Pancreas (tissue), 10 donors: ENCODE measurements around the gene TMED1. TPM values are rescaled to one million over a fixed set of nuclear protein-coding genes. Genes with fewer than 3 reads are reported as not detected.
"Not testable (repeated sequence)": the region's sequence is repeated elsewhere in the genome, so short reads cannot be mapped to it uniquely, and the experiment has no call there.

Experiments used
- ATAC-seq, 4 donors: fragments of 200-7000 bp; cut with Tn5 transposase; one replicate each; pipeline versions ENCODE4 v1.8.0 to v1.9.1; 2020; ENCODE audit warnings: mild to moderate bottlenecking in 4 of 4, moderate library complexity in 4 of 4
- DNase-seq, 6 donors: peaks; one replicate each; pipeline ENCODE4 v3.0.0-alpha.2; 2020
- FAIRE-seq: peaks from 2 replicates; lab custom pipeline; 2012; peaks lifted over from hg19 to GRCh38; lab: Jason Lieb, UNC
- H3K27ac ChIP-seq, 4 donors: fragments of 200-600 bp; sonication (generic); 1 replicate in 3 of 4; 2 replicates in 1 of 4; pipeline versions ENCODE4 v1.5.0 to v1.8.0; 2020
- H3K27me3 ChIP-seq, 4 donors: fragments of 200-600 bp; one replicate each; pipeline ENCODE4 v1.8.0; 2021
- H3K36me3 ChIP-seq, 3 donors: fragments of 200-600 bp; sonication (generic) in 1 of 3; one replicate each; pipeline versions ENCODE4 v1.5.0 to v1.8.0; 2020 to 2021
- H3K4me1 ChIP-seq, 3 donors: fragments of 200-600 bp; one replicate each; pipeline ENCODE4 v1.8.0; 2021
- H3K4me3 ChIP-seq, 4 donors: fragments of 200-600 bp; sonication (generic) in 2 of 4; one replicate each; pipeline versions ENCODE4 v1.5.0 to v1.8.0; 2020 to 2021
- H3K9me3 ChIP-seq, 4 donors: fragments of 200-600 bp; one replicate each; pipeline ENCODE4 v1.8.0; 2021
- WGBS, 2 donors: extraction: QIAGEN DNeasy Blood & Tissue Kit; methylation state at CpG; one replicate each; pipeline ENCODE4 v1.1.7; 2013; 5-methylcytosine and 5-hydroxymethylcytosine counted together
- intact Hi-C, 3 donors: fragments of 100-400 bp; cut with DNase I; formaldehyde crosslinking; loops; one replicate each; pipeline versions ENCODE4 v1.11.1 to v1.14.2; 2022
- polyA plus RNA-seq, 2 donors: library from polyadenylated mRNA; stranded (reverse); fragments of 200-250 nt; gene quantifications; one replicate each; pipeline ENCODE4 v1.2.3, GENCODE V29; 2013
- total RNA-seq, 6 donors: library from RNA; stranded (reverse); fragmentation: NEBNext Ultra II Directional in 4 of 6; extraction: Animal tissue kit (Norgen Biotek cat#: 25700) in 4 of 6; gene quantifications; one replicate each; pipeline versions ENCODE4 v1.2.1 to v1.2.4, GENCODE V29; 2021 to 2023
- TF ChIP-seq, protein P1 (sequence below), 4 donors: fragments of 200-600 bp; sonication (generic) in 3 of 4; IDR thresholded peaks; one replicate each; pipeline versions ENCODE4 v1.5.0 to v1.8.0; 2021; ENCODE audit warnings: antibody characterized with exemption in 4 of 4
- donor health status: healthy with polysubstance abuse.
- donor health status: DM: no; HTN: no; CAD: no; lungs with moderate emphysema.
- donor health status: DM: no; HTN: no; CAD: no.
- donor health status: control.
- donor health status: control.
- donor health status: Bipolar disorder and iron deficiency.
- donor health status: DM: yes; HTN: yes; CAD: no.
- donor health status: DM: no; HTN: no; CAD: no.
- donor health status: DM: no; HTN: no; CAD: no.
- donor health status: DM: yes; HTN: yes; CAD: no.

TMED1 gene
- total and polyA plus RNA-seq, 8 donors, result 13.6 to 32.3 (median 20.4) TPM

DNA sequence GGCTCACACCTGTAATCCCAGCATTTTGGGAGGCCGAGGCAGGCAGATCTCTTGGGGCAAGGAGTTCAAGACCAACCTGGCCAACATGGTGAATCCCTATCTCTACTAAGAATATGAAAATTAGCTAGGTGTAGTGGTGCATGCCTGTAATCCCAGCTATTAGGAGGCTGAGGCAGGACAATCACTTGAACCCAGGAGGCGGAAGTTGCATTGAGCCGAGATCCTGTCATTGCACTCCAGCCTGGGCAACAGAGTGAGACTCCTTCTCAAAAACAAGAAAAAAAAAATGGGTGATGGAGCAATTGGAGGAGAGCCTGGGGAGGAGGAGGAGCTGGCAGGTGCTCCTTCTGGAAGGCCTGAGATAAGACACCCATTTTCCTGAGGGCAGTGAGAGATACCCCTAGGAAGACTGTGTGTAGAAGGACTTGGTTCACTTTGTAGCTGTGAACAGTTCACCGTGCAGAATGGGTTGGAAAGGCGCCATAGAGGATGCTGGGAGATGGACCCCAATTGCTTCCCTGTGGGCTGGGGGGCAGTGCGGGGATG lies 26.6 kb upstream of the TMED1 start:
- H3K27ac ChIP-seq, result peak overlapping the region in 2 of 4 donors; percentile 58 to 67
- TF ChIP-seq, protein P1, sequence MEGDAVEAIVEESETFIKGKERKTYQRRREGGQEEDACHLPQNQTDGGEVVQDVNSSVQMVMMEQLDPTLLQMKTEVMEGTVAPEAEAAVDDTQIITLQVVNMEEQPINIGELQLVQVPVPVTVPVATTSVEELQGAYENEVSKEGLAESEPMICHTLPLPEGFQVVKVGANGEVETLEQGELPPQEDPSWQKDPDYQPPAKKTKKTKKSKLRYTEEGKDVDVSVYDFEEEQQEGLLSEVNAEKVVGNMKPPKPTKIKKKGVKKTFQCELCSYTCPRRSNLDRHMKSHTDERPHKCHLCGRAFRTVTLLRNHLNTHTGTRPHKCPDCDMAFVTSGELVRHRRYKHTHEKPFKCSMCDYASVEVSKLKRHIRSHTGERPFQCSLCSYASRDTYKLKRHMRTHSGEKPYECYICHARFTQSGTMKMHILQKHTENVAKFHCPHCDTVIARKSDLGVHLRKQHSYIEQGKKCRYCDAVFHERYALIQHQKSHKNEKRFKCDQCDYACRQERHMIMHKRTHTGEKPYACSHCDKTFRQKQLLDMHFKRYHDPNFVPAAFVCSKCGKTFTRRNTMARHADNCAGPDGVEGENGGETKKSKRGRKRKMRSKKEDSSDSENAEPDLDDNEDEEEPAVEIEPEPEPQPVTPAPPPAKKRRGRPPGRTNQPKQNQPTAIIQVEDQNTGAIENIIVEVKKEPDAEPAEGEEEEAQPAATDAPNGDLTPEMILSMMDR (IDR thresholded peaks at IDR 0.05), result no peak
- no peak for FAIRE-seq
- intact Hi-C loops, result loop anchor here in 1 of 3 donors (10.0 kb wide), 1 partner anchor 148 kb away; the partner anchor contains the start of gene DNM2
- 83 to 84% methylated on average over 6 of the region's 6 CpGs for WGBS, 2 donors
- peaks cover 0 to 6% (median 0%) of the 10 kb centered on the region in 3 donors for H3K4me1 ChIP-seq
- H3K27me3 ChIP-seq, result no peaks in the 10 kb centered on the region
- peak overlapping the region in 1 of 4 donors; percentile 5 for H3K4me3 ChIP-seq
- H3K36me3 ChIP-seq, result no peaks in the 10 kb centered on the region
- H3K9me3 ChIP-seq, result no peaks in the 10 kb centered on the region
- no peak for ATAC-seq
- no peak for DNase-seq

DNA sequence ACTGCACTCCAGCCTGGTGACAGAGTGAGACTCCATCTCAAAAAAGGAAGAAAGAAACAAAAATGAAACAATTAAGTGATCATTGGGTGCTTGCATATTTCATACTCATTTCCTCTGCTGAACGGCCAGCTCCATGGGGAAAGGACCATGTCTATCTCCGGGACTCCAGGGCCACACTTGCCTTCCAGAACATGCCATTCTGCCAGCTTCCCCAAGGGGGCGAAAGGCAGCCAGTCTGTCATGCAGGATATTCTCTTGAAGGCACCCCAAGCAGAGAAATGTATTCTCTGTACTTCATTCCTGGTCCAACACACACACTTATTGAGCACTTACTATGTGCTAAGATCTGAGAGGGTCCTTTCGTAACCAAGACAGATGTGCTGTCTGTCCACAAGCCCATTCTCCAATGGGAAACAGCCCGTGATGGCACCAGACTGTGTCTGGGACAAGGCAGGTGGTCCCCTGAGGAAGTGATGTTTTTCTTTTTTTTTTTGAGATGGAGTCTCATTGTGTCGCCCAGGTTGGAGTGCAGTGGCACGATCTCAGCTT lies 25.2 kb upstream of the TMED1 start:
- no peaks in the 10 kb centered on the region for H3K9me3 ChIP-seq
- ATAC-seq, result peak in 1 of 4 donors; percentile 30
- no peak overlapping the region for H3K4me3 ChIP-seq
- DNase-seq, result no peak
- TF ChIP-seq, protein P1 (IDR thresholded peaks at IDR 0.05), result peak in 2 of 4 donors; percentile 11 to 34
- WGBS, 2 donors, result 70 to 73% methylated on average over 7 of the region's 7 CpGs
- no peaks in the 10 kb centered on the region for H3K27me3 ChIP-seq
- H3K36me3 ChIP-seq, result no peaks in the 10 kb centered on the region
- no peak for FAIRE-seq
- intact Hi-C loops, result loop anchor here in 1 of 3 donors (10.0 kb wide), 1 partner anchor 146 kb away; the partner anchor contains the start of gene DNM2
- H3K4me1 ChIP-seq, result peaks cover 0 to 6% (median 0%) of the 10 kb centered on the region in 3 donors
- H3K27ac ChIP-seq, result no peak overlapping the region

DNA sequence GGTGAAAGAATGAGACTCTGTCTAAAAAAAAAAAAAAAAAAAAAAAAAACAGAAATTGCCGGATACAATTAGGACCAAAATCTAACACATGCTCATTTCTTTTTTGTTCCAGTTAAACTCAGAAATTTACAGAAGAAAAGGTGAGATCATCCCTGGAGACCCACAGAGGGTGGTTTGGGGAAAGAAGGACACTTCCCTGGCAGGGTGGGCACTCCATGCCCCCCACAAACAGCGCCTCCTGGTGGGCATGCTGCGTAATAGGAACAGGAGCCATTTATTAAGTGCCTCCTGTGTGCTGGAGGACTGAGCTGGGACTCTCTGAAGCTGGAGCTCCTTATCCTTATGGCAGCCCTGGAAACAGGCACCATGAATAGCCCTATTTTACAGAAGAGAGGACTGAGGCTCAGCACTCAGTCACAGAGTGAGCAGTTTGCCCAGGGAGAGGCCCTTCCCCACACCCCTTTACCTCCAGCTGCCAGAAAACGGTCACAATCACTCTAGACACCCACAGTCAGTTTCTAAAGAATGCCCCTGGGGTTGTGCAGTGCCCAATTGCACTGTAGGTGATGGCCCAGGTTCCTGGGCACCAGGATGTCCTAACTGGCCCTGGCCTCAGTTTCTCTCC lies 22.3 kb upstream of the TMED1 start:
- FAIRE-seq (no peak), ATAC-seq (no peak), DNase-seq (no peak)
- H3K27ac ChIP-seq, result no peak overlapping the region
- no peaks in the 10 kb centered on the region for H3K27me3 ChIP-seq
- TF ChIP-seq, protein P1 (IDR thresholded peaks at IDR 0.05), result peak; percentile 6 to 30 (median 22)
- H3K36me3 ChIP-seq, result no peaks in the 10 kb centered on the region
- 57 to 61% methylated on average over 4 of the region's 4 CpGs for WGBS, 2 donors
- H3K4me1 ChIP-seq, result peaks cover 0 to 2% (median 0%) of the 10 kb centered on the region in 3 donors
- no peaks in the 10 kb centered on the region for H3K9me3 ChIP-seq
- intact Hi-C loops, result no loop called here
- H3K4me3 ChIP-seq, result no peak overlapping the region

DNA sequence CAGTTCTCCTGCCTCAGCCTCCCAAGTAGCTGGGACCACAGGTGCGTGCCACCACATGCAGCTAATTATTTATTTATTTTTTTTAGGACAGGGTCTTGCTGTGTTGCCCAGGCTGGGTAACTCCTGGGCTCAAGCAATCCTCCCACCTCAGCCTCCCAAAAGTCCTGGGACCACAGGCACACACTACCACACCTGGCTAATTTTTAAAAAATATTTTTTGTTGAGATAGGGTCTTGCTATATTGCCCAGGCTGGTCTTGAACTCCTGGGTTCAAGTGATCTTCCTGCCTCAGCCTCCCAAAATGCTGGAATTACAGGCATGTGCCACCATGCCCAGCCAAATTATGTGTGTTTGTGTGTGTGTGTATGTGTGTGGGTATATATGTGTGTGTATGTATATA lies 20.9 kb upstream of the TMED1 start:
- H3K27me3 ChIP-seq, intact Hi-C loops, H3K27ac ChIP-seq, H3K9me3 ChIP-seq, DNase-seq, H3K4me3 ChIP-seq, H3K4me1 ChIP-seq, FAIRE-seq, ATAC-seq, H3K36me3 ChIP-seq: not testable (repeated sequence)
- WGBS, 2 donors, result 86 to 95% methylated on average over 1 of the region's 1 CpG

DNA sequence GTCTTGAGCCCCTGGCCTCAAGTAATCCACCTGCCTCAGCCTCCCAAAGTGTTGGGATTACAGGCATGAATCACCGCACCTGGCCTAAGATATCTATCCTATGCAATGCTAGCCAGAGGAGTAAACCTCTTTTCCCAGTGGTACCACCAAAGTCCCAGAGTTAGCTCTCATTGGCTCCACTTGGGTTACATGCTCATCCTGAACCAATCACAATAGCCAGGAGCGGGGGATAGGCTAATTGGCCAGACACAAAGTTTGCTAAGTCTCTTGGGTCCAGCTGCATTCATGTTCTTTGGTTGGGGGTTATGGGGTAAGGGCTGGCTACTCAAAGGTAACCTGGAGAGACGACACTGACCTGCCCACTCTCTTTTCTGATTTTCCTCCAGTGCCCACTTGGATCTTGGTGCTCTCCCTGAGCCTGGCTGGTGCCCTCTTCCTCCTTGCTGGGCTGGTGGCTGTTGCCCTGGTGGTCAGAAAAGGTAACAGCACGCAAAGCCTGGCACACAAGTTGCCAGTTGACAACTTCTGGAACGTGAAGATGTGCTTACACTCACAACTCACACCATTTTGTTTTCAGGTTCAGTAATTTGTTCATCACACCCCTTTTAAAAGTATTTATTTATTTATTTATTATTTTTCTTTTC lies 20.0 kb upstream of the TMED1 start:
- H3K27me3 ChIP-seq, result no peaks in the 10 kb centered on the region
- H3K9me3 ChIP-seq, result no peaks in the 10 kb centered on the region
- no peak overlapping the region for H3K27ac ChIP-seq
- H3K4me1 ChIP-seq, result no peaks in the 10 kb centered on the region
- intact Hi-C loops, result no loop called here
- H3K36me3 ChIP-seq, result no peaks in the 10 kb centered on the region
- FAIRE-seq (no peak), DNase-seq (peak in 1 of 6 donors; percentile 64), ATAC-seq (peak in 3 of 4 donors; percentile 46 to 75 (median 66))
- 71 to 78% methylated on average over 5 of the region's 5 CpGs for WGBS, 2 donors
- no peak overlapping the region for H3K4me3 ChIP-seq
- TF ChIP-seq, protein P1 (IDR thresholded peaks at IDR 0.05), result peak; percentile 16 to 50 (median 42)
